GM23338 (cell line): ENCODE data around the gene ZBTB46. TPM values are rescaled to one million over a fixed set of nuclear protein-coding genes. Genes with fewer than 3 reads are reported as not detected.

Experiments
- ATAC-seq: fragments of 200-7000 bp; cut with Tn5 transposase; 3 replicates; pipeline ENCODE4 v1.9.1; 2020
- DNase-seq: peaks from one replicate; pipeline ENCODE4 v3.0.0-alpha.2; 2015; ENCODE audit warnings: low spot score
- H2AFZ ChIP-seq: fragments of 200-600 bp; sonication (generic); 2 replicates; pipeline ENCODE4 v1.8.0; 2016; ENCODE audit warnings: antibody characterized with exemption, mild to moderate bottlenecking, moderate library complexity
- H3F3A ChIP-seq: fragments of 200-600 bp; sonication (generic); replicated peaks from 2 replicates; pipeline ENCODE4 v1.8.0; 2017; ENCODE audit warnings: antibody characterized with exemption, mixed run types, low read depth
- H3K27ac ChIP-seq: fragments of 200-600 bp; sonication (generic); 2 replicates; pipeline ENCODE4 v1.6.1; 2016; ENCODE audit warnings: low read depth
- H3K27me3 ChIP-seq: fragments of 200-600 bp; sonication (generic); 2 replicates; pipeline ENCODE4 v1.8.0; 2016; ENCODE audit warnings: mild to moderate bottlenecking, mixed run types, moderate library complexity; ENCODE audit not compliant: insufficient read depth
- H3K36me3 ChIP-seq: fragments of 200-600 bp; sonication (generic); 2 replicates; pipeline ENCODE4 v1.8.0; 2016; ENCODE audit warnings: mild to moderate bottlenecking; ENCODE audit not compliant: insufficient read depth
- H3K4me1 ChIP-seq: fragments of 200-600 bp; sonication (generic); 2 replicates; pipeline ENCODE4 v1.8.0; 2016; ENCODE audit warnings: mild to moderate bottlenecking, moderate library complexity; ENCODE audit not compliant: insufficient read depth
- H3K4me2 ChIP-seq: fragments of 200-600 bp; sonication (generic); 2 replicates; pipeline ENCODE4 v1.7.1; 2017; ENCODE audit warnings: mixed run types
- H3K4me3 ChIP-seq: fragments of 200-600 bp; sonication (generic); 2 replicates; pipeline ENCODE4 v1.6.1; 2016; ENCODE audit warnings: mixed run types
- H3K79me2 ChIP-seq: fragments of 200-600 bp; sonication (generic); replicated peaks from 2 replicates; pipeline ENCODE4 v1.8.0; 2017; ENCODE audit warnings: mild to moderate bottlenecking; ENCODE audit not compliant: insufficient read depth
- H3K9me2 ChIP-seq: fragments of 200-600 bp; sonication (generic); 2 replicates; pipeline ENCODE4 v1.8.0; 2017; ENCODE audit not compliant: insufficient read depth
- H4K20me1 ChIP-seq: fragments of 200-600 bp; sonication (generic); replicated peaks from 2 replicates; pipeline ENCODE4 v1.8.0; 2017; ENCODE audit warnings: mild to moderate bottlenecking; ENCODE audit not compliant: insufficient read depth
- H3K27ac Mint-ChIP-seq: 2 replicates; pipeline ENCODE4 v1.8.0; 2020; ENCODE audit warnings: inconsistent platforms, mild to moderate bottlenecking, moderate library complexity, mixed read lengths
- H3K27me3 Mint-ChIP-seq: 3 replicates; pipeline ENCODE4 v1.8.0; 2022; ENCODE audit warnings: low read depth, mild to moderate bottlenecking, moderate library complexity, mixed read lengths, inconsistent platforms; ENCODE audit not compliant: insufficient read depth, poor library complexity
- H3K36me3 Mint-ChIP-seq: 3 replicates; pipeline ENCODE4 v1.8.0; 2021; ENCODE audit warnings: low read depth, mild to moderate bottlenecking, inconsistent platforms, moderate library complexity, mixed read lengths
- H3K4me1 Mint-ChIP-seq: 3 replicates; pipeline ENCODE4 v1.8.0; 2020; ENCODE audit warnings: mild to moderate bottlenecking, inconsistent platforms, mixed read lengths
- H3K4me3 Mint-ChIP-seq: 3 replicates; pipeline ENCODE4 v1.8.0; 2021; ENCODE audit warnings: moderate library complexity, mild to moderate bottlenecking, inconsistent platforms, mixed read lengths
- H3K9me3 Mint-ChIP-seq: 3 replicates; pipeline ENCODE4 v1.8.0; 2020; ENCODE audit warnings: moderate library complexity, mild to moderate bottlenecking, inconsistent platforms, mixed read lengths
- CREB1 ChIP-seq: fragments of 250-450 bp; sonication (Bioruptor Pico); IDR thresholded peaks from 2 replicates; pipeline ENCODE4 v1.5.0; 2020; ENCODE audit warnings: low read depth, mild to moderate bottlenecking, moderate library complexity
- CTCF ChIP-seq, 2 experiments: fragments of 200-600 bp in 1 of 2; sonication (generic) in 1 of 2; conservative IDR thresholded peaks; 2 replicates each; pipeline versions ENCODE4 v1.5.1 to v1.6.1; 2016 to 2017; ENCODE audit warnings: antibody characterized with exemption in 2 of 2, low read depth in 2 of 2, mild to moderate bottlenecking in 2 of 2, moderate library complexity in 1 of 2
- ETS1 ChIP-seq: IDR thresholded peaks from 2 replicates; pipeline ENCODE4 v1.6.1; 2016; ENCODE audit warnings: antibody characterized with exemption
- EZH2 ChIP-seq: fragments of 200-600 bp; sonication (generic); IDR thresholded peaks from one replicate; pipeline ENCODE4 v1.8.0; 2017; ENCODE audit warnings: antibody characterized with exemption, mild to moderate bottlenecking, low read depth; ENCODE audit not compliant: unreplicated experiment
- EZH2phosphoT487 ChIP-seq: fragments of 200-600 bp; sonication (generic); IDR thresholded peaks from one replicate; pipeline ENCODE4 v1.8.1; 2018; ENCODE audit warnings: antibody characterized with exemption; ENCODE audit not compliant: unreplicated experiment
- JUNB ChIP-seq: IDR thresholded peaks from one replicate; pipeline ENCODE4 v1.6.1; 2016; ENCODE audit warnings: antibody characterized with exemption; ENCODE audit not compliant: unreplicated experiment
- NANOG ChIP-seq: IDR thresholded peaks from 2 replicates; pipeline ENCODE4 v1.6.1; 2016; ENCODE audit warnings: antibody characterized with exemption, borderline replicate concordance
- POLR2AphosphoS5 ChIP-seq: IDR thresholded peaks from 2 replicates; pipeline ENCODE4 v1.6.1; 2016; ENCODE audit warnings: antibody characterized with exemption, low read depth
- REST ChIP-seq: IDR thresholded peaks from one replicate; pipeline ENCODE4 v1.6.1; 2018; ENCODE audit warnings: antibody characterized with exemption; ENCODE audit not compliant: unreplicated experiment
- STAT1 ChIP-seq: IDR thresholded peaks from one replicate; pipeline ENCODE4 v1.6.1; 2016; ENCODE audit warnings: antibody characterized with exemption; ENCODE audit not compliant: unreplicated experiment
- ZNF114 ChIP-seq: fragments of 250-450 bp; sonication (Bioruptor Pico); IDR thresholded peaks from 2 replicates; pipeline ENCODE4 v1.5.0; 2020; ENCODE audit warnings: mild to moderate bottlenecking, moderate library complexity
- ZNF331 ChIP-seq: fragments of 250-450 bp; sonication (Bioruptor Pico); IDR thresholded peaks from 2 replicates; pipeline ENCODE4 v1.5.0; 2020; ENCODE audit warnings: low read depth, mild to moderate bottlenecking, moderate library complexity
- polyA plus RNA-seq: library from polyadenylated mRNA; unstranded; fragments of >200 nt; fragmentation: Nextera tagmentation; extraction: Ambion mirVana; gene quantifications from 2 replicates; pipeline ENCODE4 v1.2.1, GENCODE V29; 2016
- total RNA-seq: library from RNA; depleted of rRNA; stranded (reverse); fragments of >200 nt; shearing (Covaris generic); gene quantifications from 2 replicates; pipeline ENCODE4 v1.2.3, GENCODE V29; 2014

ZBTB46 gene
- total and polyA plus RNA-seq, 2 experiments from 2014 or later = 3.2 to 26.9 TPM

GRCh38 chr20:63831993-63832686, 1.1 kb upstream of the ZBTB46 start:
- H3K4me2 ChIP-seq = peak overlapping the region; percentile 80
- peak; percentile 75 for DNase-seq
- Mint-ChIP-seq H3K27me3 (peaks cover 33% of the 10 kb centered on the region), H3K4me3 (peak overlapping the region; percentile 63), H3K36me3 (no peaks in the 10 kb centered on the region; the same call in 2 of the 3 replicates), H3K4me1 (peaks cover 38% of the 10 kb centered on the region), H3K27ac (no peak overlapping the region), H3K9me3 (no peaks in the 10 kb centered on the region)
- H3K4me3 ChIP-seq = peak overlapping the region; percentile 59
- peaks cover 31% of the 10 kb centered on the region for H3K4me1 ChIP-seq
- TF ChIP-seq POLR2AphosphoS5 (peak; percentile 13; the same call in 1 of the 2 replicates), ZNF331 (CRISPR knock-in tag) (no peak)
- H3K9me2 ChIP-seq = no peaks in the 10 kb centered on the region
- H3K79me2 ChIP-seq = peaks cover 27% of the 10 kb centered on the region
- peaks cover 24% of the 10 kb centered on the region for H4K20me1 ChIP-seq
- no peaks in the 10 kb centered on the region for H3K36me3 ChIP-seq
- H3K27me3 ChIP-seq = peaks cover 48% of the 10 kb centered on the region
- no peak overlapping the region for H3K27ac ChIP-seq
- peak; percentile 32 for ATAC-seq
- H3F3A ChIP-seq = peaks cover 26% of the 10 kb centered on the region; the same call in 1 of the 2 replicates
- H2AFZ ChIP-seq = peak overlapping the region; percentile 90

- peak overlapping the region; percentile 80 for H3K4me2 ChIP-seq
- Mint-ChIP-seq H3K4me3 (no peak overlapping the region; the same call in 2 of the 3 replicates), H3K9me3 (no peaks in the 10 kb centered on the region), H3K36me3 (no peaks in the 10 kb centered on the region; the same call in 2 of the 3 replicates), H3K4me1 (peaks cover 38% of the 10 kb centered on the region), H3K27ac (no peak overlapping the region), H3K27me3 (peaks cover 33% of the 10 kb centered on the region)
- ATAC-seq (peak; percentile 0; the same call in 2 of the 3 replicates), DNase-seq (peak; percentile 39)
- peaks cover 48% of the 10 kb centered on the region for H3K27me3 ChIP-seq
- no peak overlapping the region for H3K27ac ChIP-seq
- peaks cover 26% of the 10 kb centered on the region; the same call in 1 of the 2 replicates for H3F3A ChIP-seq
- peaks cover 32% of the 10 kb centered on the region for H3K79me2 ChIP-seq
- H3K36me3 ChIP-seq = no peaks in the 10 kb centered on the region
- H3K4me3 ChIP-seq = peak overlapping the region; percentile 59
- H3K4me1 ChIP-seq = peaks cover 31% of the 10 kb centered on the region
- no peak for TF ChIP-seq POLR2AphosphoS5
- TF ChIP-seq ZNF114 = no peak
- no peak for TF ChIP-seq REST
- no peak for TF ChIP-seq JUNB
- TF ChIP-seq STAT1 = no peak
- no peak for TF ChIP-seq CREB1 (CRISPR knock-in tag)
- no peak for TF ChIP-seq EZH2phosphoT487
- TF ChIP-seq CTCF (conservative IDR thresholded peaks at IDR 0.05; ENCODE audit: low read depth in 2 of 2) = no peak
- TF ChIP-seq EZH2 = no peak
- TF ChIP-seq NANOG = no peak
- no peak for TF ChIP-seq ETS1
- TF ChIP-seq ZNF331 (CRISPR knock-in tag) = no peak
- H4K20me1 ChIP-seq = peaks cover 24% of the 10 kb centered on the region
- no peaks in the 10 kb centered on the region for H3K9me2 ChIP-seq
- H2AFZ ChIP-seq = no peak overlapping the region
Measured at GRCh38 chr20:63831646-63831992, 555 bp upstream of the ZBTB46 start.
